ENCODE measurements around the gene NANOGP8.
"Not testable (repeated sequence)": the region's sequence is repeated elsewhere in the genome, so short reads cannot be mapped to it uniquely, and the experiment has no call there.

The NANOGP8 gene

GRCh38 chr15:35092846-35093245, 7.8 kb upstream of the NANOGP8 start:
- no peak for DNase-seq (ENCODE audit: low read depth)

GRCh38 chr15:35092311-35092710, 7.2 kb upstream of the NANOGP8 start:
- no peak for DNase-seq (ENCODE audit: low read depth)

- DNase-seq (ENCODE audit: low read depth), result no peak
These were observed 5.2 kb upstream of the NANOGP8 start for GRCh38 chr15:35090104-35090807.

- DNase-seq (ENCODE audit: low read depth), result no peak
These were observed 4.5 kb upstream of the NANOGP8 start for GRCh38 chr15:35089551-35089950.

- no peak for DNase-seq (ENCODE audit: low read depth)
These were observed 3.2 kb upstream of the NANOGP8 start for GRCh38 chr15:35088329-35088728.

GRCh38 chr15:35087759-35088158, 2.7 kb upstream of the NANOGP8 start:
- peak; percentile 53 for DNase-seq (ENCODE audit: low read depth)

- not testable (repeated sequence) for DNase-seq (ENCODE audit: low read depth)
These were observed 2.4 kb downstream of the NANOGP8 start for GRCh38 chr15:35082371-35083348.

GRCh38 chr15:35081626-35082365, 3.3 kb downstream of the NANOGP8 start:
- DNase-seq (ENCODE audit: low read depth), result not testable (repeated sequence)

- no peak for DNase-seq (ENCODE audit: low read depth)
These were observed 4.9 kb downstream of the NANOGP8 start for GRCh38 chr15:35080226-35080625.

GRCh38 chr15:35078221-35078915, 6.7 kb downstream of the NANOGP8 start:
- DNase-seq (ENCODE audit: low read depth), result peak; percentile 65

- DNase-seq (ENCODE audit: low read depth), result peak; percentile 10
These were observed 14.0 kb downstream of the NANOGP8 start for GRCh38 chr15:35071106-35071505.

- DNase-seq (ENCODE audit: low read depth), result no peak
These were observed 16.1 kb downstream of the NANOGP8 start for GRCh38 chr15:35068846-35069475.

GRCh38 chr15:35067496-35068347, 17.4 kb downstream of the NANOGP8 start:
- DNase-seq (ENCODE audit: low read depth), result peak; percentile 44

- no peak for DNase-seq (ENCODE audit: low read depth)
These were observed 19.0 kb downstream of the NANOGP8 start for GRCh38 chr15:35066094-35066493.

- DNase-seq (ENCODE audit: low read depth), result no peak
These were observed 20.4 kb downstream of the NANOGP8 start for GRCh38 chr15:35064576-35065190.

- no peak for DNase-seq (ENCODE audit: low read depth)
These were observed 22.4 kb downstream of the NANOGP8 start for GRCh38 chr15:35062738-35063099.

GRCh38 chr15:35061825-35062737, 23.0 kb downstream of the NANOGP8 start:
- DNase-seq (ENCODE audit: low read depth), result no peak

GRCh38 chr15:35061161-35061824, 23.8 kb downstream of the NANOGP8 start:
- no peak for DNase-seq (ENCODE audit: low read depth)

Measured in amniotic epithelial cell (primary cell).